Left lobe of liver (tissue), 2 donors: ENCODE data around the gene CRYGC. TPM values are rescaled to one million over a fixed set of nuclear protein-coding genes. Genes with fewer than 3 reads are reported as not detected.
A peak's percentile ranks its signal among the peaks of the same experiment; 100 is the strongest.

ENCODE experiments used
- ATAC-seq: fragments of 200-7000 bp; cut with Tn5 transposase; one replicate; pipeline ENCODE4 v1.9.1; 2020; ENCODE audit warnings: mild to moderate bottlenecking, moderate library complexity
- DNase-seq: peaks from one replicate; pipeline ENCODE4 v3.0.0-alpha.2; 2020; ENCODE audit warnings: low spot score
- total RNA-seq: library from RNA; stranded (reverse); gene quantifications from one replicate; pipeline ENCODE4 v1.2.1, GENCODE V29; 2021
- donor health status: DM: no; HTN: no; CAD: no; lungs with moderate emphysema.
- donor health status: DM: no; HTN: yes; CAD: no.

The CRYGC gene
- total RNA-seq, 1 donor from 2014 or later = not detected

DNA sequence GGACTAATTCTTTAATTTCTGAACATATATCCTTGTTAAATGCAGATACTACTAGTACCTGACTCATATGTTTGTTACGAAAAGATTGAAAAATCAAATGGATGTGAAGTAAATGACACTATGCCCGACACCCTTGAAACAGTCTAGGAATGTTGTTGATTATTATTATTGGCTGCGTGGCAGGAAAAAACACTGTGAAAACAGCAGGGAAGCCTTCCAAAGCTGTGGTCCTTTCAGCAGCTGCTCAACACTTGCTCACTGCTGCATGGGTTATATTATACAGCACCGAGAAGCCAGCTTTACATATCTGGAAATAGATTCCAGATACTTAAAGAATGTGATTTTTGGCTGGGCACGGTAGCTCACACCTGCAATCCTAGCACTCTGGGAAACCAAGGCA is 31.8 kb downstream of the CRYGC start:
- no peak for DNase-seq
- ATAC-seq = no peak

DNA sequence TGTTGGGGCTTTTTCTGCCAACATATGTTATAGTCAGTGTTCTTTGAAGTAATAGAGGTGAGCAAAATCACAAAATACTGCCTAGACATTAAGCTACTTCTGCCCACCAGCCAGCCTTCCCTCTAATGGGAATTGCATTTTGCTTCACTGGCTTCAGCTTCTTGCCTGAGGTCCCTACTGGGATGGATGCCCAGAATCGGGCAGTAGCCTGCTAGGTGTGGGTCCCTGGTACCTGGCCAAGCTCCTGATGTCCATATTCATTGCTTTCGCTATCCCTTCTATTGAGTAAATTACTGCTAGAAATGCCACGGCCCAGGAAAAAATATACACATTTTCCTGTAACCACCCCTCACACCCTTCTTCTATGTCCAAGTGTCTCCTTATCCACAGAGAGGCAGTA is 32.3 kb downstream of the CRYGC start:
- ATAC-seq (no peak), DNase-seq (no peak)

DNA sequence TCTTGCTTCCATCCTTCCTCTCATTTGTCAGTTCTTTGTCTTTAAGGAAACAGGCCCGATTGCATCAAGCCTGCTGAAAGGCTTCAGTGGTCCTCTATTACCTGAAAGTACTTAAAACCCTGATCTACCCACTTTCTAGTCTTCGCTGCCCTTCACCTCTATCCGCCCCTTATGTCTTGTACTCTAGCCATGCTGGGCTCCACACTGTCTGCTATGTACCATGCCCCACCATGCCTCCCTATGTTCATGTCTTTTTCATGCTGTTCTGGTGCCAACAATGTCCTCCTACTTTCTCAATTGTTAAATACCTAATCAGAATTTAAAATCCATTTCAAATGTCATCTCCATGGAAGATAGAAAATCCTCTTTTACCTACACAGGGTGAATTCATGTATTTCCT is 33.5 kb downstream of the CRYGC start:
- ATAC-seq (no peak), DNase-seq (no peak)

DNA sequence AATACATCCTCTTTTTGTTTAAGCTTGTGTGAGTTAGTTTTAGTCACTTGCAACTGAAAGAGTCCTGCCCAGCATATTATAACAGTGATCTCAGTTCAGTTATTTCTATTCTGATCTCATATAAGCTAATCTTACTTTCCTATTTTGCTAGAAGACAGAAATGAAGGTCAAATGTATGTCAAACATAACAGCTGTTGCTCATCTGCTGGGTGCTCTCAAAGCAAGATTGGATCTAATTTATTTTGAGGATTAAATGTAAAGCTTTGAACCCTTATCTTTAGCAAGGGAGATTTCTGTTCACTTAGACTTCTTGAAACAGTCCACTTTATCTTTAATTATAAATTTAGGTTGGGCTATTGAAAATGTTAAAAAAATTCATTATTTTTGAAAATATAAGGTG is 36.5 kb downstream of the CRYGC start:
- ATAC-seq (no peak), DNase-seq (no peak)

DNA sequence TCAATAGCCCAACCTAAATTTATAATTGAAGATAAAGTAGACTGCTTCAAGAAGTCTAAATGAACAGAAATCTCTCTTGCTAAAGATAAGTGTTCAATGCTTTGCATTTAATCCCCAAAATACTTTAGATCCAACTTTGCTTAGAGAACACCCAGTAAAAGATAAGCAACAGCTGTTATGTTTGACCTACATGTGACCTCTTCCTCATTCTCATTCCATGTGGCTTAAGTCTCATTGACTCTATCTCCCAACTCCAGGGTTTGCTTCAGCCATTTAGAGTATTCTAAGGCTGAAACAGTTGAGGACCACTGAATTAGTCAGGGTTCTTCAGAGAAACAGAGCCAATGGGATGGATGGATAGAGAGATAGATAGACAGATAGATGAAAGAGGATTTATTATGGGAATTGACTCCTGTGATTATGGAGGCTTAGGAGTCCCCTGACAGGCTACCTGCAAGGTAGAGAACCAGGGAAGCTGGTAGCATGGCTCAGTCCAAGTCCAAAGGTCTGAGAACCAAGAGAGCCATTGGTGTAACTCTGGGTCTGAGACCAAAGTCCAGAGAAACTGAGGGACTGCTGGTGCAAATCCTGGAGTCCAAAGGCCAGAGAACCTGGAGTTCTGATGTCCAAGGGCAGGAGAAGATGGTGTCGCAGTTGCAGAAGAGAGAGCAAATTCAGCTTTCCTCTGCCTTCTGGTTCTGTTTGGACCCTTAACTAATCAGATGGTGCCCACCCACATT is 37.4 kb downstream of the CRYGC start:
- ATAC-seq (no peak), DNase-seq (no peak)

DNA sequence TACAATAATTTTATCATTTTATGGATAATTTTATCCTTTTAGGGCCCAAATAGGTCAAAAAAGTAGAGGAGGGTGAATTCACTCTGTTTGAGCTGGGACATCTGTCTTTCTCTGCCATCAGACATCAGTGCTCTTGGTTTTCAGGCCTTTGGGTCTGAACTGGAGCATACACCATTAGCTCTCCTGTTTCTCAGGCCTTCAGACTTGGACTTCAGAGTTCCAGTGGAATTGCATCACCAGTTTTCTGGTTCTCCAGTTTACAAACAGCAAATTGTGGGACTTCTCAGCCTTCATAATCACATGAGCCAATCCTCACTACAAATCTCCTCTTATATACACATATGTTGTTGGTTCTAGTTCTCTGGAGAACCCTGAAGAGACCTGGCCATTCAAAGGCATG is 39.2 kb downstream of the CRYGC start:
- no peak for DNase-seq
- no peak for ATAC-seq

DNA sequence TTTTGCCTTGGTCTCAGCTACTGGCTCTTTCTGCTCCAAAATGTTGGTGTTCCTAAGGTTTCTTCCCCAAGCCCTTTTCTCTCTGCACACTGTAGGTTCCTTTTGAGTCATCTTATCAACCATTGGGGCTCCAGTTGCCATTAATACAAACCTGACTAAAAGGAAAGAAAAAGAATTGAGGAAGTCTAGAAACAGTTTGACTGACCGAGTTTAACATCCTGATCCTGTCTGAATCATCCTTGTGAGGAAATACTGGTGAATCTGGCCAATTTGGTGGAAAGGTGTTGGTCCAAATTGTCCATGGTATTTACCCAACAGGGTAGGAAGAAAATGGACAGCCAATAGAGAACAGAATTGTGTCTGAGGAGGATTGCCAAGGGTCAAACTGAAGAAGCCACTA is 43.6 kb downstream of the CRYGC start:
- no peak for DNase-seq
- ATAC-seq = no peak

DNA sequence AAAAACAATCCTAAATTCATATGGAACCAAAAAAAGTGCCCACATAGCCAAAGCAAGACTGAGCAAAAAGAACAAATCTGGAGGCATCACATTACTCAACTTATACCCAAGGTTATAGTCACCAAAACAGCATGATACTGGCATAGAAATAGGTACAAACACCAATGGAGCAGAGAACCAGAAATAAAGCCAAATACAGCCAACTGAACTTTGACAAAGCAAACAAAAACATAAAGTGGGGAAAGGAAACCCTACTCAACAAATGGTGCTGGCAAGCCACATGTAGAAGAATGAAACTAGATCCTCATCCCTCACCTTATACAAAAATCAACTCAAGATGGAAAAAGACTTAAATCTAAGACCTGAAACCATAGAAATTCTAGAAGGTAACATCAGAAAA is 45.8 kb downstream of the CRYGC start:
- DNase-seq (no peak), ATAC-seq (peak; percentile 83)

Other genes starting within 250 kb of the CRYGC start
- 8.5 TPM for gene PLEKHM3, start 104.3 kb downstream of the CRYGC start, total RNA-seq
- not detected for gene CRYGD, start 5.3 kb downstream of the CRYGC start, total RNA-seq
- gene CRYGB, start 16.3 kb upstream of the CRYGC start, total RNA-seq = not detected
- not detected for gene CRYGA, start 33.8 kb upstream of the CRYGC start, total RNA-seq
- not detected for gene C2orf80, start 60.2 kb upstream of the CRYGC start, total RNA-seq
- 293 TPM for gene IDH1, start 125.2 kb upstream of the CRYGC start, total RNA-seq
- 12.8 TPM for gene PIKFYVE, start 136.4 kb upstream of the CRYGC start, total RNA-seq